ENCODE data around the gene RNASE13.
"Not testable (repeated sequence)": the region's sequence is repeated elsewhere in the genome, so short reads cannot be mapped to it uniquely, and the experiment has no call there.

Gene RNASE13

DNA sequence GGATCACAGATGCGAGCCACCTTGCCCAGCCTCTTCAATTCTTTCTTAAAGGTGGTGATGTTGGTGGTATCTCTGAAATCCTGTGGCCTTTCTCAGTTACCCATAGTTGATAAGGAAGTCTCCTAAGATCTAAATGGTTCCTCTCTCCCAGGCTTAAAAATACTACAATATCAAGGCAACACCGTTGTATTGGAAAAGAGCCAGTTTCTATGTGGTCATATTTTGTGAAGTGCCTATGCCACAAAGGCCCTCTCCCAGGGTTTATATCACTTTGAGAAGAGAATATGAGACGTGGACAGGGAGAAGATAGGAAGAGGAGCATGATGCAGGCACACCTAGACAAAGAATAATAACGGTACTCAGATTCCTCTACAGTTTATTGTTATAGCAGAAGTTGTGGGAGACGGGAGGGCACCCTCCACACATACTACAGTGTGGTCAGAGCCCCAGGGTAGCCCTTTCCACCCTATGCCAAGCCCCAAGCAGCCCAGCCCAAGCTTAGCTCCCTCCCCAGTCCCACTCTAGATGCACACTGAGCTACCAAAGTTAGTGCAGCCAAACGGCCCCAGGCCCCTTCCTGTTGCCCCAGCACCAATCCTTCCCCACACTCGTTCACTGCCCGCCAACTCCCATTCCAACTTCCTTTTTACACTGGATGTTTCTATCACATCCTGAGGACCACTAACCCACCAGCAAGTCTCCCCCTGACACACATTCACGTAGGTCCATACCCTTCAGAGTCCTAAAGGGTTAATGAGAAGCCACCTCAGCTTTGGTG lies 18.0 kb downstream of the RNASE13 start:
- no peak for TF ChIP-seq ZFX (IDR thresholded peaks at IDR 0.05; ENCODE audit: borderline replicate concordance)
- TF ChIP-seq, protein P1, sequence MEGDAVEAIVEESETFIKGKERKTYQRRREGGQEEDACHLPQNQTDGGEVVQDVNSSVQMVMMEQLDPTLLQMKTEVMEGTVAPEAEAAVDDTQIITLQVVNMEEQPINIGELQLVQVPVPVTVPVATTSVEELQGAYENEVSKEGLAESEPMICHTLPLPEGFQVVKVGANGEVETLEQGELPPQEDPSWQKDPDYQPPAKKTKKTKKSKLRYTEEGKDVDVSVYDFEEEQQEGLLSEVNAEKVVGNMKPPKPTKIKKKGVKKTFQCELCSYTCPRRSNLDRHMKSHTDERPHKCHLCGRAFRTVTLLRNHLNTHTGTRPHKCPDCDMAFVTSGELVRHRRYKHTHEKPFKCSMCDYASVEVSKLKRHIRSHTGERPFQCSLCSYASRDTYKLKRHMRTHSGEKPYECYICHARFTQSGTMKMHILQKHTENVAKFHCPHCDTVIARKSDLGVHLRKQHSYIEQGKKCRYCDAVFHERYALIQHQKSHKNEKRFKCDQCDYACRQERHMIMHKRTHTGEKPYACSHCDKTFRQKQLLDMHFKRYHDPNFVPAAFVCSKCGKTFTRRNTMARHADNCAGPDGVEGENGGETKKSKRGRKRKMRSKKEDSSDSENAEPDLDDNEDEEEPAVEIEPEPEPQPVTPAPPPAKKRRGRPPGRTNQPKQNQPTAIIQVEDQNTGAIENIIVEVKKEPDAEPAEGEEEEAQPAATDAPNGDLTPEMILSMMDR (IDR thresholded peaks at IDR 0.05): no peak
- H3K27ac ChIP-seq: no peak overlapping the region

DNA sequence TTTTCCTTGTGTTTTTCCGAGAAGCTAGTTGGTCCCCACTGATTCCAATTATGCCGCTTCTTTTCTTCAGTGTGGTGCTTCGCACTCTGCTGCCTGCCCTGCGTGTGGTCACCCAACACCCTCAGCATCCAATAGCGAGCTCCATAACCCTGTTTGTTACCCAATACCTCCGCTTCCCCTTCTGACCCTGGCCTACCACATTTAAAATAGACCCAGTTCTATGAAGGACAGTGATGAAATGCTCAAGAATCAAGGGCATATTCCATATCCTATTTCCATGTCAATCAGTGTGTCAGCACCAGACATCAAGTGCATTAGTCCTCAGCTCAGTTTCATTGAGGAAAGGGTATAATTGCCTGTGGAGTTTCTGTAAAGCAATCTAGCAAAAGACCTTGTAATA lies 19.3 kb downstream of the RNASE13 start:
- no peak for TF ChIP-seq ZFX (IDR thresholded peaks at IDR 0.05; ENCODE audit: borderline replicate concordance)
- TF ChIP-seq, protein P1 (IDR thresholded peaks at IDR 0.05): no peak
- no peak overlapping the region for H3K27ac ChIP-seq

DNA sequence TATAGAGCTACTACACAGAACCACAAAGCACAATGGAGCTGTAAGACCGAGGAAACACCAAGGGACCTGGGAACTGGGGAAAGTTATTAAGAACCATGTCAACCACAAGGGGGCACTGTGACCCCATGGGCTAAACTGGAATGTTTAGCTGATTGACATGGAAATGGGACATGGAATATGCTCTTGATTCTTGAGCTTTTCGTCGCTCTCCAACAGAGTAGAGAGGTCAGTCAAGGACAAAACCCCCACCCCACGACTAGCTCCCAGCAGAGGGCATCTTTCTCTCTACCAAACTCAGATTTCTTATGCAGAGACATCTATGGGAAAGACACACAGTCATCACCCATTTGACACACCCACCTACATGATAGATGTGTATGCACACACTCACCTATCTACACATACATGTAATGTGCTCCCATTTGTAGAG lies 19.8 kb downstream of the RNASE13 start:
- H3K27ac ChIP-seq: no peak overlapping the region
- TF ChIP-seq ZFX (IDR thresholded peaks at IDR 0.05; ENCODE audit: borderline replicate concordance): no peak
- TF ChIP-seq, protein P1 (IDR thresholded peaks at IDR 0.05): peak; percentile 95

DNA sequence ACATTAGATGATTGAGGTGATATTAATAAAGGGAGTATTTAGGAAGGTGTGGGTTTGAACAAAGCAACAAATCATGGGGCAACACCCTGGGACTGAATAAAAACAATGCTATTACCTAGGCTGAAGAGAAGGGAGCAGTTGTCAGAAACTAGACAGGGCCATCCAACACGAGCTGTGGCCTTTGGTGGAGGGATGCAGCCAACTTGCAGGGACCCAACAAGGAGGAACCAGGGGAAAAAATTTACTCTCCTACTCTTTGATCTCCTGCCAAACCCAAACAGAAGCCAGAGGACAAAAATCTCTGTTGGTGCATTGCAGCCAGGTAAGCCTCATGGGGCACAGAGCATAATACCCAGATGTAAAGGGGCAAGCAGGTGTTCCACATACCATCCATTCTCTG lies 23.5 kb downstream of the RNASE13 start:
- H3K27ac ChIP-seq: no peak overlapping the region
- TF ChIP-seq, protein P1 (IDR thresholded peaks at IDR 0.05): no peak

DNA sequence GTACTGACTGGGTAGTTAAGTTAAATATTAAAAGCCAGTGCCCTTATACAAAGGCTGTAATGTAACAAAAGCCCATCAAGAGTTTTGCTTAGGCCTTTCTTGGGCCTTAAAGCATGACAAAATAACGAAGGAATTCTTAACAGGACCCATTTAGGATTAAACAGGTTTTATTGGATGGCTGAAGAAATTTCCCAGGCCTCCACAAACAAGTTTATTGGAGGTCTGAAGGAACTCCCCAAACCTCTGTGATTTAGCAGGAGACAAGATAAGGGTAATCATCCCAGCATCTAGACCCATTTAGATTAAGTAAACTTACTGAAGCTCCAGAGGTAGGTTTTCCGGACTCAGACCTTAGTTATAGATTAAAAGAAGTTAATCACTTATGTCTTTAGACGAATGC lies 24.9 kb downstream of the RNASE13 start:
- H3K27ac ChIP-seq: not testable (repeated sequence)

DNA sequence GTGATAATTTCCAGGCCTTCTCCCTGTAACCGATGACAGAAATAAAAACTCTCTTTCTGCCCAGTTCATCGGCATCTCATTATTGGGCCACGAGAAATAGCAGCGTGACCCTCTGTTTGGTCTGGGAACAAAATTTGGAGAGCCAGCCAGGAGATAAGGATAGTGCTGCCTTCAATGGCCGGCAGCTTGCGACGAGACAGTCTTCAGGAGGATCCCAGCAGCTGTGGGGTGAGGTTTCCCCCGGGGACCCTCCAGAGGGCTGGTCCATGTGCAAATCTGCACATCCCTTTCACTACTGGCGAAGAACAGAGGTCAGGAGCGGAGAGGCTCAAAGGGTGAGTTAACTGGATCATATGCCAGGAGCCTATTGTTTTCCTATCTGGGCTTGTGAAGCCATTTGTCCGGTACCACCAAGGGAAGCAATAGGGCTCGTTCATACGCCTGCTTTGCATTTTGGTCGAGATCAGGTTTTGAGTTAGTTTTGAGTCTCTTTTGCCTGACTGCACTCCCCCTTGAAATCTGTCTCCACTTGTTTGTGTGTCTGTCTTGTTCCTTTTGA lies 30.7 kb downstream of the RNASE13 start:
- TF ChIP-seq, protein P1 (IDR thresholded peaks at IDR 0.05): no peak
- TF ChIP-seq ZFX (IDR thresholded peaks at IDR 0.05; ENCODE audit: borderline replicate concordance): no peak
- no peak overlapping the region for H3K27ac ChIP-seq

DNA sequence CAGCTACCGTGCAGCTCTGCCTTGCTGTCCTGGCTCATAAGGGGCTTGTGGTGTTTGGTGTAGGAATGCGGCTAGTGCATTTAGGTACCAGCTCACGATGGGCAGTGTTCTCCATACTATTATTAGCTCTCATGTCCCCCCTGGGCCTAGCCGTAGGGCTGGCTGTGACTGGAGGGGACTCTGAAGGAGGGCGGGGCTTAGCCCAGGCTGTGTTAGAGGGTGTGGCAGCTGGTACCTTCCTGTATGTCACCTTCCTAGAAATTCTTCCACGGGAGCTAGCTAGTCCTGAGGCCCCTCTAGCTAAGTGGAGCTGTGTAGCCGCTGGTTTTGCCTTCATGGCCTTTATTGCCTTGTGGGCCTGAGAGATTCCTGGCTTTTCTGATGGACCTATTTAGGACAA lies 33.4 kb downstream of the RNASE13 start:
- H3K27ac ChIP-seq: no peak overlapping the region
- no peak for TF ChIP-seq ZFX (IDR thresholded peaks at IDR 0.05; ENCODE audit: borderline replicate concordance)
- TF ChIP-seq, protein P1 (IDR thresholded peaks at IDR 0.05): no peak

All from 22Rv1 (cell line).